ENCODE data around the gene MAGEA9.

MAGEA9 gene

DNA sequence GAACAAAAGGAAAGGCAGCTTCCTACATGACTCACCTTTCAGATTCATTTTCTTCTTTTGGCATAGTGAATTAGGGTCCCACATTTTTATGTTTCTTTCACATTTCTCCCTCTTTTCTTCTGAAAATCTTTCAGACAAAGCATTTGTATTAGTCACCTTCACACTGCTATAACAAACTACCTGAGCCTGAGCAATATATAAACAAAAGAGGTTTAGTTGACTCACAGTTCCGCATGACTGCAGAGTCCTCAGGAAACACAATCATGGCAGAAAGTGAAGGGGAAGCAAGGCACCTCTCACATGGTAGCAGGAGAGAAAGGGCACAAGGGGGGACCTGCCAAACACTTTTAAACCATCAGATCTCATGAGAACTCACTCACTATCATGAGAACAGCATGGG is 36.9 kb downstream of the MAGEA9 start:
- Mint-ChIP-seq H3K36me3 (ENCODE audit: low read depth) (peaks cover 10% of the 10 kb centered on the region), H3K27me3 (ENCODE audit: low read depth, poor library complexity) (no peaks in the 10 kb centered on the region), H3K4me3 (no peak overlapping the region), H3K9me3 (peaks cover 57% of the 10 kb centered on the region), H3K4me1 (no peaks in the 10 kb centered on the region), H3K27ac (no peak overlapping the region)
- no peak for DNase-seq
- no peak for TF ChIP-seq CTCF (IDR thresholded peaks at IDR 0.05)

DNA sequence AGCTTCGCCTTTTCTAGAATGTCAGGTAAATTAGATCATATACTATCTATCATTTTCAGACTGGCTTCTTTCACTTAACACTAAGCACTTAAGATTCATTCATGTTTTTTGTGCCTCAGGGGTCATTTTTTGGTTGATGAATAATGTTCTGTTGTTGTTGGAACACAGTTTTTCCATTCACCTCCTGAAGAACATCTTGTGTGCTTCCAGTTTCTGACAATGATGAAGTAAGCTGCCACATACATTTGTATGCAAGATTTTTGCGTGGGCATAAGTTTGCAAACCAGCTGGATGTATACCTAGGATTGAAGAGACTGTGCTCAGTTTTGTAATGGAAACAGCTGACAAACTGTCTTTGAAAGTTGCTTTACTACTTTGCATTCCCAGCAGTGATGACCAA is 37.6 kb downstream of the MAGEA9 start:
- no peak overlapping the region for H3K27ac Mint-ChIP-seq
- H3K9me3 Mint-ChIP-seq, result peaks cover 54% of the 10 kb centered on the region
- no peak for TF ChIP-seq CTCF (IDR thresholded peaks at IDR 0.05)

GRCh38 chrX:149825424-149825823 is 43.7 kb downstream of the MAGEA9 start:
- peaks cover 17% of the 10 kb centered on the region for H3K36me3 Mint-ChIP-seq (ENCODE audit: low read depth)
- no peak for TF ChIP-seq CTCF (IDR thresholded peaks at IDR 0.05)
- peaks cover 42% of the 10 kb centered on the region for H3K4me1 Mint-ChIP-seq
- peak; percentile 27 for DNase-seq
- H3K27me3 Mint-ChIP-seq (ENCODE audit: low read depth, poor library complexity), result peaks cover 5% of the 10 kb centered on the region
- H3K9me3 Mint-ChIP-seq, result peaks cover 49% of the 10 kb centered on the region
- no peak overlapping the region for H3K4me3 Mint-ChIP-seq
- no peak overlapping the region for H3K27ac Mint-ChIP-seq

More for the DNA sequence above, 37.6 kb downstream of the MAGEA9 start:
- Mint-ChIP-seq H3K27me3 (ENCODE audit: low read depth, poor library complexity) (no peaks in the 10 kb centered on the region), H3K4me1 (no peaks in the 10 kb centered on the region), H3K36me3 (ENCODE audit: low read depth) (peaks cover 10% of the 10 kb centered on the region), H3K4me3 (no peak overlapping the region)
- DNase-seq, result no peak

DNA sequence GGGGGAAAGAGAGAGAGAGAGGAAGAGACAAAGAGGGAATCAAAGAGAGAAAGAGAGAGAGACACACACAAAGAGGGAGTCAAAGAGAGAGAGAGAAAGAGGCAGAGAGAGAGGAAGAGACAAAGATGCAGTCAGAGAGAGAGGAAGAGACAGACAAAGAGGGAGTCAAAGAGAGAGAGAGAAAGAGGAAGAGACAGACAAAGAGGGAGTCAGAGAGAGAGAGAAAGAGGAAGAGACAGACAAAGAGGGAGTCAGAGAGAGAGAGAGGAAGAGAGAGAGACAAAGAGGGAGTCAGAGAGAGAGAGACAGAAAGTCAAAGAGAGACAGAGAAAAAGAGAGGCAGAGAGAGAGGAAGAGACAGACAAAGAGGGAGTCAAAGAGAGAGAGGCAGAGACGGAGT is 45.5 kb downstream of the MAGEA9 start:
- TF ChIP-seq CTCF (IDR thresholded peaks at IDR 0.05), result no peak
- H3K9me3 Mint-ChIP-seq, result peaks cover 44% of the 10 kb centered on the region
- DNase-seq, result no peak
- peak overlapping the region; percentile 84 for H3K27ac Mint-ChIP-seq
- H3K4me1 Mint-ChIP-seq, result peaks cover 55% of the 10 kb centered on the region
- H3K4me3 Mint-ChIP-seq, result no peak overlapping the region
- peaks cover 11% of the 10 kb centered on the region for H3K36me3 Mint-ChIP-seq (ENCODE audit: low read depth)
- peaks cover 5% of the 10 kb centered on the region for H3K27me3 Mint-ChIP-seq (ENCODE audit: low read depth, poor library complexity)

- TF ChIP-seq CTCF (IDR thresholded peaks at IDR 0.05), result no peak
- Mint-ChIP-seq H3K27me3 (ENCODE audit: low read depth, poor library complexity) (peaks cover 5% of the 10 kb centered on the region), H3K36me3 (ENCODE audit: low read depth) (peaks cover 5% of the 10 kb centered on the region), H3K4me3 (peak overlapping the region; percentile 82), H3K9me3 (peaks cover 42% of the 10 kb centered on the region), H3K27ac (peak overlapping the region; percentile 96), H3K4me1 (peaks cover 64% of the 10 kb centered on the region)
- DNase-seq, result no peak
These were observed 48.0 kb downstream of the MAGEA9 start for GRCh38 chrX:149829751-149830191.

DNA sequence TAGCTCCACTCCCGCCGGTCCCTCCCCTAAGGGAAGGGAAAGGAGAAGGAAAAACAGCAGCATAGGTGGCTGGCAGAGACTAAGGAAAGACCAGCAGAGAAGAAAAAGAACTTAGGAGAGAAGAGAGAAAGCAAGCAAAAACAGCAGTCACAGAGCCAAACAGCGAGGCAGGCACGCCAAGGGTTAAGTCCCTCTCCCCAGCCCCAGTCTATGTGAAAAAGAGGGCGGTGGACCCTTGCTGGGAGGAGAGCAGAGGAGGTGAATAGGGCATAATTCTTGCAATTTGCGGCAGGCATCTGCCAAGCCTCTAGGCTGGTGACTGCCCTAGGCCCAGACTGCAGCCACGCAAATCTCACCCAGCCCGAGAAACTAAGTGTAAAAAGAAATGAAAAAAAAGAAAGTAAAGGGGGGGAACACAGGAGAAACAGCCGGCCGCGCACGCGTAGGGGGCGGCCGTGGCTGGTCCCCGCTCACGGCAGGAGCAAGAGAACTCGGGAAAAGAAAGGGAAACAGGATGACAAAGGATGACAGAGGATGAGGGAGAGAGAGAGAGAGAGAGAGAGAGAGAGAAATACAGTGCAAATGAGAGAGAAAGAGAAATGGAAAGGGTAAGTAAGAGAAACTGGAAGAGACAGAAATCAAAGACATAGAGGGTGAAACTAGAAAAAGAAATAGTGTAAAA is 48.6 kb downstream of the MAGEA9 start:
- Mint-ChIP-seq H3K27me3 (ENCODE audit: low read depth, poor library complexity) (peaks cover 5% of the 10 kb centered on the region), H3K27ac (peak overlapping the region; percentile 96), H3K9me3 (peaks cover 39% of the 10 kb centered on the region), H3K4me1 (peaks cover 64% of the 10 kb centered on the region), H3K4me3 (peak overlapping the region; percentile 82), H3K36me3 (ENCODE audit: low read depth) (no peaks in the 10 kb centered on the region)
- DNase-seq, result peak; percentile 50
- TF ChIP-seq CTCF (IDR thresholded peaks at IDR 0.05), result no peak
